HG02938 (cell line): Measurements from ENCODE around the gene SVEP1.
"Not testable (repeated sequence)": the region's sequence is repeated elsewhere in the genome, so short reads cannot be mapped to it uniquely, and the experiment has no call there.

ENCODE experiments used
- ATAC-seq: cut with Tn5 transposase; IDR thresholded peaks from one replicate; pipeline ENCODE4 v1.9.1; 2021; ENCODE audit warnings: mild to moderate bottlenecking, moderate library complexity; ENCODE audit not compliant: unreplicated experiment

The SVEP1 gene

DNA sequence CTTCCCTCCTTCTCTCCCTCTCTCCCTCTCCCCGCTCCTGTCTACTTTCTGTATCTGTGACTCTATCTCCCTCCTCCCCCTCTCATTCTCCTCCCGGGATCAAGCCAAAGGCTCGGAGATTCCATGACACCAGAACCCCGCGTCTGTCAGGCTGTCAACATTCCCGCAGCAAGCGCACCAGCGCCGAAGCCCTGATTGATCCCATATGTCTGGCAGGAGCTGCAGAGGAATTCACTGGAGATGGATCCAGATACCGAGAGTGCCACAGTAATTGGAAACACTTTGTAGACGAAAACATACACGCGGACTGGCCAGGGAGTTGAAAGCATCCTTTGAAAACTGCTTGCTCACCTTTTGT, 300 bp upstream of the SVEP1 start:
- ATAC-seq = no peak

DNA sequence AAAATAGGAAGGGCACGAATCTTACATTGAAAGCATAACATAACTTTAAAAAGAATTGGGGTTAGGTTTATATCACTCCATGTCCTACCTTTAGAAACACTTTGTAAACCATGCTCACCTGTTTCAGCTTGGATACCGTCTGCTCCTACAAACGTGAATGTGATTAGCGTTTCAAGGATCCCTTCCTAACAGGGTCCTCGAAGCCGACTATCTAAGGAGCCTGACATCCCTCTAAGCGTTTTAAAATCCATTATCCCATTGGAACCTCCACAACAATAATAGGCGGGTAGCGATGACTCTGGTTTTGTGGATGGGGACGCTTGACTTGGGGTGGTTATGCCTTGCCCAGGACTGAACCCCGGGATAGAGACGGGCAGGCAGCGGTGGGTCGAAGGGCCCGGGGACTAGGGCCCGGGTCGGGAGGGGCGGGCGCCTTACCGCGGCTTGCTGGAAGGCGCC, 937 bp downstream of the SVEP1 start:
- no peak for ATAC-seq

DNA sequence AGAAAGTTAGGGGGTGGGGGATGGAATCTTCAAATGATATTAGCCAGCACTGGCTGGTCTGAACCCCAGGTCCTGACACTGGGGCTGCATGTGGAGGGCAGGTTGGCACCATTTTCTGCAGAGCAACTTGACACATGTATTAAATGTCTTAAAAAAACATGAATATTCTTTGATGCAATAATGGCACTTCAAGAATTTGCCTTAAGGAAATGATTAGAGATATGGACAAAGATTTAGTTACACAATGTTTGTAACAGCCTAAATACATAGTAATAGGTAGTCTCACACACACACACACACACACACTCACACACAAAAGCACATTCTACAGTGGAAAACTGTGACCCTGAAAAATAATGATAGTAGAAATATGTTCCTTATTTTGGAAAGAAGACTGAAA, 3.6 kb downstream of the SVEP1 start:
- no peak for ATAC-seq

DNA sequence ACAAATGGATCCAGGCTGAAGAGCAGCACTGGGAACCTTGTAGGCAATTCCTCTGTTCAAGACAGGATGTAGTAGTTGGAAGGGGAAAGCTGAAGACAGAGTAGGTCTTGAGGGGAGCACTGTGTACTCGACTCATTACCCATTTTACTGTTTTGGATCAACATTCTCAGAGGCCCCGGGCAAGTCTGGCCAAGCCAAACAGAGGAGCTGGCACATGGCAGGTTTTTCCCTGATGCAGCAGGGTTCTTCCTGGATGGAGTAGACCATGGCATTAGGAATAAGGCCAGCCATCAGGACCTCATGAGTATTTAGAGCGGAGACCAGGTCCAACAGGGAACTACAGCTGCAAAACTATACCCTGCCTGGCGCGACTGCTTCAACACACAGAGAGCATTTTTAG, 4.4 kb downstream of the SVEP1 start:
- ATAC-seq = no peak

DNA sequence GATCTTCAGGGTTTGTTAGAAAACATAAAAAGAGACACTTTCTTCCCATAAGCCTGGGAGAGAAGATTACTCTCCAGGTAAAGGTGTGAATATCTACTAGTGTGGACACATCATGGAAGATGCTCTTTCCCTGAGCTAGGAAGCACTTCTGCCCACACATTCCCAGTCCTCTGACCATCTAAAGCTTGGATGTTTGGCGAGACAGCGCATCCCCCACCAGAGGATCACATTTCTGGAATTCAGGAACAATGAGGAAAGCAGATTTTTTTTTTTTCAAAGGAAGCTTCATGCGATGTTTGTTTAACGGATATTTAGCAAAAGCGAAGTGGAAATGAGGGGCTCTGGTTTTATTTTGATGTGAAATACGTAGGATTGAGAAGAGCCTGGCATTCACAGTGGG, 6.2 kb downstream of the SVEP1 start:
- ATAC-seq = no peak

DNA sequence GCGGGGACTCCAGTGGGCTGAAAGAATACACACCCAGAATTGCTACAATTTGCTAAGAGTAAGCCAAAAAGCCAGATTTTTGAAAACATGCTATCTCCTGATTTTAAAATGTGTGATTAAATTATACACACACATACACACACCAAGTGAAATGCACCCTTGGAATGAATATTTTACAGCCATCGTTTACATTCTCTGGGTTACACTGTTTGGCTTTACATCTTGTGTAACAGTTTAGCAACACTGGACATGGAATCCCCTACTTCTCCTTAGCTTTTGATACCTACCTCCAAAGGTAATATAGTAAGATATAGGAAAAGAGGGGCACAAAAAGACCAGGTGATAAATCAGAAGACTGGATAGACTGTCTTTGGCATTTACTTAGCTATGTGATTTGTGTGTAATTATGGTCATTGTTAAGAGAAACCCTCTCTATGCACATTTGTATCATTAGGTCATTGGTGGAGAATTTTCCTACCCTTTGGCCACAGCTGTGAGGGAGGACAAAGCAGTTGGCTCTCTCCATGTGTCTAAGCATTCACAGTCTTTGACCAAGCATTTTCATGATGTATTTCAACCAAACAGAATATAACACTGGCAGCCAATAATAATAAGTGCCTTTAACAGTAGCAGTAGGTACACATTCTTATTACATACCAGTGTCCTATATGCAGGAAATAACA, 7.6 kb downstream of the SVEP1 start:
- no peak for ATAC-seq

DNA sequence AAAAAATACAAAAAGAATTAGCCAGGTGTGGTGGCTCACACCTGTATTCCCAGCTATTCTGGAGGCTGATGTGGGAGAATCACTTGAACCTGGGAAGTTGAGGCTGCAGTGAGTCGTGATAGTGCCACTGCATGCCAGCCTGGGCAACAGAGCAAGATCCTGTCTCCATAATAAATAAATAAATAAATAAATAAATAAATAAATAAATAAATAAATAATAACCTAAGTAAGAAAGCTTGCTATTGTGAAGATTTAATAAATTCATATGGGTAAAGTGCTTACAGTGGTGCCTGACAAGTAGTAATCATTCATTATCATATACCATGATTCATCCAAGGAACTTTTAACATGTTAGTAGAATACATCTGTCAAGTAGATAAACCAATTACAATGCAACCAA, 13.4 kb downstream of the SVEP1 start:
- ATAC-seq = no peak

DNA sequence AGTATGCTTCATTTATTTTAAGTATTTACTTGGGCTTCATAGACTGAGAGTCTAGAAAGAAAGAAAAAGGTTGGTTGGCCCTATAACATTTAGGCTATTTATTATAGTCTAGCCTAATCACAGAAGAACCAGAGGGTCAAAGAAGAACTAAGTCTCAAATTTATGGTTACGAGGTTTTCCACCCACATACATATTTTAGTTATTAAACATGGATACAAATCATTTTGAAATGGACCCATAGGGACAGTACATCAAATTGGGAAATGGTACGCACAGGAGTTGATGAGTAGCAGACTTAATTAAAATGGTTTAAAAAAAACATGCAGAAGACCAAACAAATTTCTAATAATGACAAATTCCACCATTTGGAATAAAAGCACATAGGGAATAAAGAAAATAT, 17.7 kb downstream of the SVEP1 start:
- no peak for ATAC-seq

DNA sequence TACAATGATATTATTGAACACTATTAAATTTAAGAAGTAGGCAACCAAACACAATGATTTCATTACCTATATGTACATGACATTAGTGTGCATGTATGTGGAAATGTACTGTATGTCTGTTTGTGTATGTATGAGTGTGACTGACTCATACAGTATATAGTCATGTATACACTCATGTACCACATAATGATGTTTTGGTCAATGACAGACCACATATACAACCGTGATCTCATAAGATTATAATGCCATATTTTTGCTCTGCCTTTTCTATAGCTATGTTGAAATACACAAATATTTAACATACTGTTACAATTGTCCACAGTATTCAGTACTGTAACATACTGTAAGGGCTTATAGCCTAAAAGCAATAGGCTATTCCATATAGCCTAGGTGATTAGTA, 19.7 kb downstream of the SVEP1 start:
- ATAC-seq = no peak

DNA sequence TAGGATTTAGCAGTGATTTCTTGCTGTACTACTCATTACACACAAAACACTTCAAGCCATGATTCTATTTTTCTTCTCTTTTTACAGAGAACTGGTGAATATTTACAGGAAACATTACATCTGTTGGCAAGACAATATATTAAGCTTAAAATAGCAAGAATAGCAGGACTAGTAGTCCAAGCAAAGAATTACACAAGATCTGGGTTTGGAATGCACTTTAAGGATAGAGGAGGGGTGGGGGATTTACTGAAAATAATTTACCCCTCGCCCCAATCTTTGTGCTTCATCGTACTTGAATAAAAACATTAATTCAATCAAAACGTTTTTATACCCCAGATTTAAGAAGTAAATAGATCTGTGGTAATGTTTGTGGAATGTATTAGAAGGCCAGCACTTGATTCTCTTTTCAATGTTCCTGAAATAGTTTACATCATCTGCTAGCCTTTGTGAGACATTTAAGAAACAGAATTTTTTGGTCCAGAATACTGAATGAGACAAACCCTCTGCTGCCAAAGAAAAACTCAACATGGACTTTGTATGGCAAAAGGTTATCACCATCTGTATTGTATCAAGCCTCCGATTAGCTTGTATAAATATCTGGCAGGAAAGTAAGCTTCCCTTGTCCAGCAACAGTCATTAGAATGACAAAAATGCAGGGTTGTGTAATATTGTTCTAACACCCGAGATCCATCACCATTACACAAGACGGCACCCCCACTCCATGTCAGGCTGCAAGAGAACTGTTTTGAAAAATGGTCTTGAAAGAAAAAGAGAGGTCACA, 23.8 kb downstream of the SVEP1 start:
- no peak for ATAC-seq

DNA sequence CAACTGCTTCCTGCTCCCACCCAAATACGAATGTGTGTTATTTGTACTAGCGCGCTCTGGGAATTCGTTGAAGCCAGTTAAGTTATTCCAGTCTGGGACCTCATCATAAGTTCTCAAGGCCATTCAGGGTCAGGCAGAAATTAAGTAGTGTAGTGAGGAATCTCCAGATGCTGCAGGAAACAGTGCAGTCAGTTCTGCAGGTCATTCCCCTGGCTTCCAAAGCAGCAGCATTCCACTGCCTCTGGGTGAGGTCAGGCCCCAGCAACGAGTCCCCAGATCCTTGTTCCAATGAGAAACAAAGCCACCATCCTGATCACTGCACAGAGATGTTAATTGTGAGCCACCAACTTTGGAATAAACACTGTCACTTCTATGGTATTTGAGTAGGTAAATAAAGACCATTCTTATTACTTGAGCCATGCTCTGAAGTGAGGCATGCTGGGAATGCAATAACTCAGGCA, 33.1 kb downstream of the SVEP1 start:
- ATAC-seq = no peak

DNA sequence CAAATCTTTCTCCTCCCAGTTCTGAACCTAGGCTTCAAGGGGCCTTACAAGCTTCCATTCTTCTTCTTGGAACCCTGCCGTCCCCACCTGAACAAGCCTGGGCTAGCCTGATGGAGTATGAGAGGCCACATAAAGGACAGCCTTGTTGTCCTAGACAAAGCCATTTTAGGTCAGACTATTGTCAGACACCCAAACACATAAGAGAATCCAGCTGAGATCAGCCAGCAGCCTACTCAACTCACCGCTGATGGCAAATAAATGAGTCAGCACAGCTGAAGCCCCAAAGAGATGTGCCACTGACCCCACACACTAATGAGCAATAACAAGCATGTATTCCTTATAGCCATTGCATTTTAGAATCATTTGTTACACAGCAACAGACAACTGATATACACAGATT, 33.8 kb downstream of the SVEP1 start:
- no peak for ATAC-seq

DNA sequence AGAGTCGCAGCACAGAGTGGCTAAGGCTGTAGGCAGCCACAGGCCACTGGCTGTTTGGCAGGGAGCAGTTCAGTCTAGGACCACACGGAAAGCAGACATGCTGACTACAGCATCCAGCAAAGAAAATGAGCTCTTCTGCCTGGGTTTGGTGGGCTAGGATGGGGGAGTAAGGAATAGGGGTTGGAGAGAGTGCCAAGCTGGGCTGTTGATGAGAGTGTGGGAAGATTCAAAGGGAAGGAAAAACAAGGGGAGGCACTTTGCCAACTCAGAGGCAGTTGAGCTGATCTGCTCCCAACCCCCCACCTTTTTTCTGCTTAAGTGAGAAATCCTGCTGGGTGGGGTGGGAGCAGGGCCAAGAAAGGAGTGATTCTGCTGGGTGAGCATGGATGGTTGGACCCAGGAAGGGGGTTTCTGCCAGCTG, 35.9 kb downstream of the SVEP1 start:
- no peak for ATAC-seq

DNA sequence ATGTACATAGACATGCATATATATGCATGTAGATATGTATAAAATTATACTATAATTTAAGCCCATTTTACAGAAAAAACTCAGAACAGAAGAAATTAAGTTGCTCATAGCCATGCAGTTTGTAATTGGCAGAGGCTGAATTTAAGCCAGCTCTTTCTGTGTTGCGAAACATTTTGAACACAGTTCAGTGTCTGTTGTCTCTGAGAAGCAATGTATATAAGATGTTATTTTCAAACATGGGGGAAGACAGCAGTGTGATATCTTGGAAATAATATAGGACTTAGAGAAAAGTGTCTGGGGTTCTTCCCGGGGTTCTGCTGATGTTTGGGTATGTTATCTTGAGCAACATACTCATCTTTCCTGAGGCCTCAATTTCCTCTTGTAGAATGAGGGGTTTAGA, 37.6 kb downstream of the SVEP1 start:
- ATAC-seq = no peak

DNA sequence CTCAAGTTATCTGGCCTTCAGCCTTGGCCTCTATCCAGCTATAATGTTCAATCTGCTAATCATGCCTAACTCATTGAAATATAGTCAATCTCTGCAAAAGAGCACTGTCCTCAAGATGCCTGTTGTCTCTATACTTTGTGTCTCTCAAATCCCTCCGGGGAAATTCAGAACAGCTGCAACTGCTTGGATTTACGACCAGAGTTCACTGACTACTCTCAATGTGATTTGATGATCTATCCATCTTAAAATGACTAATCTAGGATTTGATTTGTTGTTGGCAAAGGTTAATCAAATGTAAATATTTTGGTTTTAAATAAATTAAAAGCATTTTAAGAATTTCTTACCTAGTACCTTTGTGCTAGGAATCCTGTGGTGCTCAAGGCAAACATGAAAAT, 40.9 kb downstream of the SVEP1 start:
- no peak for ATAC-seq

DNA sequence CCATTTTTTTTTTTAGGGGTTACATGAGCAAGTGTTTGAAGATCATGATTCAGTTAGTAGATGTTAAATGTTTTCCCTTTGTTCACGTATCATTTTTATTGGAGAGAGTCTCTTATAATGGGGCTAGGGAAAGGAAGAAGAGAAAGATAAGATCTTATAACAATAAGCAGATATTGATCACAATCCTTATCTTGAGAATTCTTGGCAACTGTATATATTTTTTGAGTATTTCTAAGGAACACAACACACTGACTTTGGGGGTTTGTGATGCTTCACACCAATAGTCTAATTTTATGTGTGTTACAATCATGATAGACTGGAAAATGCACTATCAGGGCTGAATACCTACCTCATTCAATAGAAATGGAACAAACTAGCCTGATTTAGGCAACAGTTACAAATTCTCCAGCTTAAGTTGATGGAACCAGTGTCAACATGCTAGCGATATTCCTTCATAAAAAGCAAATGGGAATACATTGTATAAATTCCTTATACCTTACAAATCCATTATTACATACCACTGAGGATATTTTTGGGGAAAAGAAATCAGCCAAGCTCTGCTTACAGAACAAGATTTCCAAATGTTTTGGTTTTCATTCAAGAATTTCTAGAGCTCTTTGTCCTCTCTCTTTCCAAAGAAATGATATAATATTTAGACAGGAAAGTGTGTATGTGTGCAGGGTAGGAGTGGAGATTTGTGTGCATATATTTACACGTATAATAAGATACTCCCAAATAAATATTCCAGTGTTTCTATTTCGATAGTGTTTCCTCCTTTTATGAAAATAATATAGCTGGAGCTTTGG, 41.5 kb downstream of the SVEP1 start:
- no peak for ATAC-seq

DNA sequence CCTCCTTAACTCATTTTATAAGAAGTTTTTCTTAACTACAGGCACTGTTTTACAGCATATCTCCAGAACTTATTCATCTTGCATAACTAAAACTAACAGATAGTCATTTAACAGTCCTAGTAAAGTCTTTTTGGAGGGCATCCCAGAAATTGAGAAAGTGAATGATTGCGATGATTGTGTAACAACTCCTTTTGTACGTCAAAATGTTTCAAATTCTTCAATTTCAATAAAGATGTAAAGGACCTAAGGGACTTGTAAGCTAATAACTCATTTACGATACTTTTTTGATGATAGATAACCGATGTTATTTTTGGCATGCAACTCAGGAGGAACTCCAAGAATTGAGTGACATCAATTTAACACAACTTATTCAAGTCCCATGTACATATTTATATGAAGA, 42.7 kb downstream of the SVEP1 start:
- no peak for ATAC-seq

DNA sequence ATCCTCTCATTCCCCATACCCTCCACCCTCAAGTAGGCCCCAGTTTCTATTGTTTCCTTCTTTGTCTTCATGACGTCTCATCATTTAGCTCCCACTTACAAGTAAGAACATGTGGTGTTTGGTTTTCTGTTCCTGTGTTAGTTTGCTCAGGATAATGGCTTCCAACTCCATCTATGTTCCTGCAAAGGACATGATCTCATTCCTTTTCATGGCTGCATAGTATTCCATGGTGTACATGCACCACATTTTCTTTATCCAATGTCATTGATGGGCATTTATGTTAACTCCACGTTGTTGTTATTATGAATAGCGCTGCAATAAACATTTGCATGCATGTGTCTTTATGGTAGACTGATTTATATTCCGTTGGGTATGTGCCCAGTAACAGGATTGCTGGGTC, 45.4 kb downstream of the SVEP1 start:
- ATAC-seq = not testable (repeated sequence)

DNA sequence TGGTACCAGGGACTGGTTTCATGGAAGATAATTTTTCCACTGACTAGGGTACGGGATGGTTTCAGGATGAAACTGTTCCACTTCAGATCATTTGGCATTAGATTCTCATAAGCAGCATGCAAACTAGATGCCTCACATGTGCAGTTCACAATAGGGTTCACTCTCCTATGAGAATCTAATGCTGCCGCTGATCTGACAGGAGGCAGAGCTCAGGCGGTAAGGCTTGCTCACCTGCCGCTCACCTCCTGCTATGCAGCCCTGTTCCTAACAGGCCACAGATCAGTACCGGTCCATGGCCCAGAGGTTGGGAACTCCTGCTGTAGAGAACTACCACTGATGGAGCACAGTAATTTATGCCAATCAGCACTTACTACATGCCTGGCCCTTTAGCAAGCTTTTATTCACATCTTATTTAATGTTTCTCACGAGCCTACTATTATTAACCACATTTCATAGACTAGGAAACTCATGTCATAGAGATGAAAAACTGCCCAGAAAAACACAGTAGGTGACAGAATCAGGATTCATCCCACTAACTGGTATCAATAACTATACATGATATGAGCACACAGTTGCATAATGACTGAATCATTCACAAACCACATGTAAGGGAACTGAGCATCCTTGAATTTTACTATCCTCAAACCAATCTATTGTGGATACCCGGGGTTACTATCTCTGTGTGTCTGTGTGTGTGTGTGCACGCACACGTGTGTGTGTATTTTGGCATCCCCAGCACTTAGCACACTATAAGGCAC, 46.5 kb downstream of the SVEP1 start:
- no peak for ATAC-seq

DNA sequence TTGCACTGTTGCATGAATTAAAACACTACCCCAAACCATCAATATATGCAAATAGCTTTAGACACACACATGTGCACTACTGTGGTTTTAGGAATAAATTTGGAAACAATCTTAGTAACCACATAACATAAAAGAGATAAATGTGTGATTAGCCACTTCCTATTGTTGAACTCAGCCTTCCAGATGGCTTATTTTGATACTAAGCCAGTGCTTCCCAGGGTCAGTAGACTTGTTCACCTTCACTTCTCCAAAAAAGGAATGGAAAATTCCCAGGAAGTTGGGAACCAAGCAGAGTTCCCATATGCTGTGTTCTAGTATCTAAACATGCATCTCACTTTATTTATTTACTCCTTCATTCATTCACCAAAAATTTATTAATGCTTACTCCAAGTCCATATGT, 47.8 kb downstream of the SVEP1 start:
- ATAC-seq = no peak

DNA sequence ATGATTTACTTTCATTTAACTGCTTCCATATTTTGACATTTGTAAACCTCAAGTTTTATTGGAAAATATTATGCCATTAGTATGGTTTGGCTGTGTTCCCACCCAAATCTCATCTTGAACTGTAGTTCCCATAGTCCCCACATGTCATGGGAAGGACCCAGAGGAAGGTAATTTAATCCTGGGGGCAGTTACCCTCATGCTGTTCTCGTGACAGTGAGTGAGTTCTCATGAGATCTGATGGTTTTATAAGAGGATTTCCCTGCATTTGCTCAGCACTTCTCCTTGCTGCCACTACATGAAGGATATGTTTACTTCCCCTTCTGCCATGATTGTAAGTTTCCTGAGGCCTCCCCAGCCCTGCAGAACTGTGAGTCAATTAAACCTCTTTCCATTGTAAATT, 48.3 kb downstream of the SVEP1 start:
- not testable (repeated sequence) for ATAC-seq
